Endothelial cell of umbilical vein (primary cell): Measurements from ENCODE around the gene RPS18. TPM values are rescaled to one million over a fixed set of nuclear protein-coding genes. Genes with fewer than 3 reads are reported as not detected.

Source experiments
- BruUV-seq: library from RNA; stranded (reverse); fragments of 400-500 nt; replicated peaks from 2 replicates; lab custom pipeline; 2021; lab: Mats Ljungman, UMichigan
- CTCF ChIA-PET: fragments of 300-600, 350-600 bp; sonication (Branson Sonifier 250); formaldehyde crosslinking; loops from one replicate; lab custom pipeline; 2021; ENCODE audit warnings: antibody characterized with exemption, inconsistent platforms; lab: Charles Lee
- POLR2A ChIA-PET: fragments of 300-600, 350-600 bp; sonication (Branson Sonifier 250); formaldehyde crosslinking; loops from one replicate; lab custom pipeline; 2021; ENCODE audit warnings: antibody characterized with exemption, inconsistent platforms; lab: Charles Lee
- DNase-seq: peaks from one replicate; pipeline ENCODE4 v3.0.0-alpha.2; 2011; ENCODE audit warnings: low read depth, low spot score
- FAIRE-seq: peaks from 2 replicates; lab custom pipeline; 2011; peaks lifted over from hg19 to GRCh38; lab: Jason Lieb, UNC
- H2AFZ ChIP-seq: 2 replicates; pipeline ENCODE4 v1.6.0; 2012; ENCODE audit warnings: low read depth, low read length, control low read depth, inconsistent platforms
- H3K27ac ChIP-seq: 2 replicates; pipeline ENCODE4 v1.5.1; 2011; ENCODE audit warnings: low read depth, mild to moderate bottlenecking, control low read depth, low read length, moderate library complexity; ENCODE audit not compliant: insufficient read depth
- H3K27me3 ChIP-seq, 2 experiments: 2 replicates each; pipeline versions ENCODE4 v1.6.0 to v1.6.1; 2011; ENCODE audit warnings: low read length in 2 of 2, mixed read lengths in 1 of 2; ENCODE audit not compliant: control insufficient read depth in 2 of 2, insufficient read depth in 2 of 2
- H3K36me3 ChIP-seq, 2 experiments: 2 replicates in 1 of 2; 3 replicates in 1 of 2; pipeline ENCODE4 v1.5.1; 2011; ENCODE audit warnings: low read length in 2 of 2, mild to moderate bottlenecking in 1 of 2, moderate library complexity in 1 of 2; ENCODE audit not compliant: control insufficient read depth in 2 of 2, insufficient read depth in 2 of 2; ENCODE audit errors: extremely low read depth in 1 of 2
- H3K4me1 ChIP-seq: 3 replicates; pipeline ENCODE4 v1.5.1; 2011; ENCODE audit warnings: mild to moderate bottlenecking, low read length; ENCODE audit not compliant: control insufficient read depth, insufficient read depth; ENCODE audit errors: extremely low read depth
- H3K4me2 ChIP-seq: 2 replicates; pipeline ENCODE4 v1.6.1; 2011; ENCODE audit warnings: low read length, control low read depth, mixed read lengths; ENCODE audit not compliant: insufficient read depth
- H3K4me3 ChIP-seq, 3 experiments: fragments of 200-600 bp in 1 of 3; sonication (generic), shearing (Covaris generic) in 1 of 3; replicated peaks in 1 of 3; 2 replicates each; pipeline ENCODE4 v1.5.1; 2011 to 2016; ENCODE audit warnings: control low read depth in 3 of 3, low read length in 3 of 3, mild to moderate bottlenecking in 2 of 3, inconsistent platforms in 1 of 3, low read depth in 1 of 3, moderate library complexity in 1 of 3; ENCODE audit not compliant: insufficient read depth in 1 of 3
- H3K79me2 ChIP-seq: 2 replicates; pipeline ENCODE4 v1.6.0; 2012; ENCODE audit warnings: low read length, inconsistent platforms; ENCODE audit not compliant: control insufficient read depth, insufficient read depth
- H3K9ac ChIP-seq: replicated peaks from 2 replicates; pipeline ENCODE3; 2011; ENCODE audit warnings: low read length, control low read depth; ENCODE audit not compliant: insufficient read depth; ENCODE audit errors: extremely low read depth
- H3K9me1 ChIP-seq: replicated peaks from 3 replicates; pipeline ENCODE4 v1.6.0; 2011; ENCODE audit warnings: mild to moderate bottlenecking, low read length; ENCODE audit not compliant: control insufficient read depth, insufficient read depth; ENCODE audit errors: extremely low read depth
- H3K9me3 ChIP-seq: replicated peaks from 2 replicates; pipeline ENCODE4 v1.5.1; 2012; ENCODE audit warnings: low read length, inconsistent platforms; ENCODE audit not compliant: control insufficient read depth, insufficient read depth
- H4K20me1 ChIP-seq: replicated peaks from 2 replicates; pipeline ENCODE3; 2011; ENCODE audit warnings: mild to moderate bottlenecking, low read length; ENCODE audit not compliant: control insufficient read depth, insufficient read depth; ENCODE audit errors: extremely low read depth
- FOS ChIP-seq: IDR thresholded peaks from 2 replicates; pipeline ENCODE4 v1.6.1; 2011; ENCODE audit warnings: mild to moderate bottlenecking, low read length, moderate library complexity, borderline replicate concordance; ENCODE audit not compliant: insufficient read depth
- GATA2 ChIP-seq: IDR thresholded peaks from 2 replicates; pipeline ENCODE4 v1.7.0; 2011; ENCODE audit warnings: low read depth, mild to moderate bottlenecking, moderate library complexity, mixed read lengths, low read length; ENCODE audit not compliant: insufficient read length, insufficient read depth
- MAX ChIP-seq: IDR thresholded peaks from 2 replicates; pipeline ENCODE4 v1.6.1; 2011; ENCODE audit not compliant: insufficient read depth, insufficient read length
- MYC ChIP-seq: IDR thresholded peaks from one replicate; pipeline ENCODE4 v1.6.1; 2011; ENCODE audit warnings: mild to moderate bottlenecking, low read depth, low read length
- dilution Hi-C: fragments of 300-500 bp; cut with MboI; formaldehyde crosslinking; loops from one replicate; pipeline ENCODE4 v1.15.0; 2019; ENCODE audit warnings: low sequenced_read_pairs; ENCODE audit not compliant: extremely low pct_ligation_motif_present
- intact Hi-C: fragments of 100-400 bp; cut with micrococcal nuclease; formaldehyde crosslinking; loops from one replicate; pipeline ENCODE4 v1.10.0; 2022
- polyA plus RNA-seq, 4 experiments: library from polyadenylated mRNA; depleted of rRNA in 3 of 4; stranded (reverse) in 3 of 4; unstranded in 1 of 4; fragments of >200 nt; gene quantifications; 2 replicates each; pipeline versions ENCODE4 v1.2.1 to v1.2.3, GENCODE V29; 2011 to 2012; ENCODE audit warnings: missing spikeins in 1 of 4
- total RNA-seq: library from RNA; stranded (reverse); gene quantifications from 2 replicates; pipeline ENCODE4 v1.2.3, GENCODE V29; 2021
- TF ChIP-seq, protein P1 (sequence below), 2 donors: IDR thresholded peaks; 1 replicate in 1 of 2; 2 replicates in 1 of 2; pipeline ENCODE4 v1.5.1; 2011; ENCODE audit warnings: low read length in 2 of 2, mild to moderate bottlenecking in 2 of 2, moderate library complexity in 2 of 2, control low read depth in 1 of 2, inconsistent platforms in 1 of 2, low read depth in 1 of 2; ENCODE audit not compliant: insufficient read depth in 1 of 2; ENCODE audit errors: extremely low read depth in 1 of 2

RPS18 gene
- total and polyA plus RNA-seq, 2 donors (not counting 3 experiments of a cell fraction or from before 2014, with no cell fraction given): 2,336 to 5,541 TPM

GRCh38 chr6:33305052-33305451 is 33.2 kb downstream of the RPS18 start:
- Histone ChIP-seq H4K20me1 (no peaks in the 10 kb centered on the region), H3K4me3 (no peak overlapping the region), H3K27ac (no peak overlapping the region), H3K9me1 (no peaks in the 10 kb centered on the region), H3K4me2 (no peak overlapping the region), H3K36me3 (peaks cover 8 to 19% of the 10 kb centered on the region in 2 experiments), H3K79me2 (peaks cover 7% of the 10 kb centered on the region), H3K4me1 (peaks cover 2% of the 10 kb centered on the region), H3K27me3 (no peaks in the 10 kb centered on the region), H3K9ac (no peak overlapping the region), H3K9me3 (no peaks in the 10 kb centered on the region), H2AFZ (no peak overlapping the region)
- DNase-seq (no peak), FAIRE-seq (no peak)
- dilution Hi-C loops (no loop called here), intact Hi-C loops (no loop called here)
- no peak for TF ChIP-seq MYC
- no peak for TF ChIP-seq FOS
- TF ChIP-seq GATA2: no peak
- no TSS peak for BruUV-seq
- ChIA-PET CTCF (no interaction called here), POLR2A (no interaction called here)

GRCh38 chr6:33306356-33306755 is 34.5 kb downstream of the RPS18 start:
- peaks cover 8 to 19% of the 10 kb centered on the region in 2 experiments for H3K36me3 ChIP-seq
- intact Hi-C loops: no loop called here

More at GRCh38 chr6:33306356-33306755, 34.5 kb downstream of the RPS18 start:
- H3K27me3 ChIP-seq: no peaks in the 10 kb centered on the region
- H3K79me2 ChIP-seq: peaks cover 4% of the 10 kb centered on the region
- no peak overlapping the region for H3K4me3 ChIP-seq
- H3K4me1 ChIP-seq: no peaks in the 10 kb centered on the region
- dilution Hi-C loops: no loop called here
- POLR2A ChIA-PET: no interaction called here
- H4K20me1 ChIP-seq: no peaks in the 10 kb centered on the region
- H3K9ac ChIP-seq: no peak overlapping the region
- H2AFZ ChIP-seq: no peak overlapping the region
- no peak overlapping the region for H3K27ac ChIP-seq
- H3K9me1 ChIP-seq: no peaks in the 10 kb centered on the region
- DNase-seq: no peak
- no peaks in the 10 kb centered on the region for H3K9me3 ChIP-seq
- no peak overlapping the region for H3K4me2 ChIP-seq
- TF ChIP-seq GATA2 (no peak), MAX (no peak), MYC (no peak)
- TF ChIP-seq, protein P1, sequence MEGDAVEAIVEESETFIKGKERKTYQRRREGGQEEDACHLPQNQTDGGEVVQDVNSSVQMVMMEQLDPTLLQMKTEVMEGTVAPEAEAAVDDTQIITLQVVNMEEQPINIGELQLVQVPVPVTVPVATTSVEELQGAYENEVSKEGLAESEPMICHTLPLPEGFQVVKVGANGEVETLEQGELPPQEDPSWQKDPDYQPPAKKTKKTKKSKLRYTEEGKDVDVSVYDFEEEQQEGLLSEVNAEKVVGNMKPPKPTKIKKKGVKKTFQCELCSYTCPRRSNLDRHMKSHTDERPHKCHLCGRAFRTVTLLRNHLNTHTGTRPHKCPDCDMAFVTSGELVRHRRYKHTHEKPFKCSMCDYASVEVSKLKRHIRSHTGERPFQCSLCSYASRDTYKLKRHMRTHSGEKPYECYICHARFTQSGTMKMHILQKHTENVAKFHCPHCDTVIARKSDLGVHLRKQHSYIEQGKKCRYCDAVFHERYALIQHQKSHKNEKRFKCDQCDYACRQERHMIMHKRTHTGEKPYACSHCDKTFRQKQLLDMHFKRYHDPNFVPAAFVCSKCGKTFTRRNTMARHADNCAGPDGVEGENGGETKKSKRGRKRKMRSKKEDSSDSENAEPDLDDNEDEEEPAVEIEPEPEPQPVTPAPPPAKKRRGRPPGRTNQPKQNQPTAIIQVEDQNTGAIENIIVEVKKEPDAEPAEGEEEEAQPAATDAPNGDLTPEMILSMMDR (IDR thresholded peaks at IDR 0.05; ENCODE audit: extremely low read depth in 1 of 2, insufficient read depth in 1 of 2, low read depth in 1 of 2, low read length in 2 of 2): no peak
- no TSS peak for BruUV-seq
- no peak for FAIRE-seq
- CTCF ChIA-PET: no interaction called here
